Stimulated activated CD4-positive, alpha-beta T cell treated with anti-CD3 and anti-CD28 coated beads, Interleukin-4, amount 100 ng/mL, for 4 hours (primary cell): ENCODE results near the gene TMEM176A.

Source experiments
- DNase-seq, 2 experiments: peaks; one replicate each; pipeline ENCODE4 v3.0.0-alpha.2; 2020

The TMEM176A gene

GRCh38 chr7:150851492-150852370, 51.2 kb downstream of the TMEM176A start:
- DNase-seq: no peak

- DNase-seq: no peak
Observed at GRCh38 chr7:150852371-150852905, 51.9 kb downstream of the TMEM176A start, which contains the start of gene AOC1. Gene AOC1 (plus strand): TSS chr7:150852517. CDS start chr7:150856471, 3,954 bp downstream.

- no peak for DNase-seq
Observed at GRCh38 chr7:150854066-150855000, 53.8 kb downstream of the TMEM176A start.
